Measurements from ENCODE around the gene MRNIP.

Gene MRNIP

DNA sequence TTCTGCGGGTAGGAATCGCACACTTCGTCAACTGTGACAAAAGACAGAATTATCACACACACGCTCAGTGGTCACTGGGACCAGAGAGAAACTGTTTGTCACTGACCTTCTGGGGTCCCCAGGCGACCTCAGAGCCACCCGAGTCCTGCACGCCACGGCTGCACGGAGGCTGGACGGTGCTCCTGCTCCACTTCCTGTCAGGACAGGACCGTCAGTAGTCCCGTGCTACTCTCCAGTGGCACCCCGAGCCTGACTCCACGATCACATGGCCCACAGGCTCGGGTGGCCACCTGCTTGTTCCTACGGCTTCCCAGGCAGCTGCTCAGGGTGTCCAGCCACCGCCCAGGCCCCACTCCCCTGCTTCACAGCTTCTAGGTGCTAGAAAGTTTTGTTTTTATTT is 17.9 kb downstream of the MRNIP start:
- Histone ChIP-seq H3K9me2 (replicated peaks; ENCODE audit: control insufficient read depth, low read length) (no peaks in the 10 kb centered on the region), H3K4me2 (ENCODE audit: low read length) (no peak overlapping the region), H3K36me3 (ENCODE audit: control insufficient read depth, low read length) (peaks cover 39% of the 10 kb centered on the region), H3K4me3 (ENCODE audit: low read length) (no peak overlapping the region), H3K79me2 (ENCODE audit: control insufficient read depth, low read length) (no peaks in the 10 kb centered on the region), H3F3A (ENCODE audit: control insufficient read depth, insufficient read depth) (no peaks in the 10 kb centered on the region), H3K4me1 (ENCODE audit: control insufficient read depth, low read length) (no peaks in the 10 kb centered on the region), H3K9me3 (ENCODE audit: control insufficient read depth, insufficient read depth, low read length) (no peaks in the 10 kb centered on the region), H4K20me1 (ENCODE audit: control insufficient read depth, insufficient read depth, low read depth, low read length) (no peaks in the 10 kb centered on the region), H3K27ac (ENCODE audit: low read depth, low read length) (no peak overlapping the region), H3K27me3 (ENCODE audit: control insufficient read depth, low read length) (no peaks in the 10 kb centered on the region)
- no peak for TF ChIP-seq EZH2phosphoT487 (IDR thresholded peaks at IDR 0.05; ENCODE audit: borderline replicate concordance, low read length)
- TF ChIP-seq, protein P1, sequence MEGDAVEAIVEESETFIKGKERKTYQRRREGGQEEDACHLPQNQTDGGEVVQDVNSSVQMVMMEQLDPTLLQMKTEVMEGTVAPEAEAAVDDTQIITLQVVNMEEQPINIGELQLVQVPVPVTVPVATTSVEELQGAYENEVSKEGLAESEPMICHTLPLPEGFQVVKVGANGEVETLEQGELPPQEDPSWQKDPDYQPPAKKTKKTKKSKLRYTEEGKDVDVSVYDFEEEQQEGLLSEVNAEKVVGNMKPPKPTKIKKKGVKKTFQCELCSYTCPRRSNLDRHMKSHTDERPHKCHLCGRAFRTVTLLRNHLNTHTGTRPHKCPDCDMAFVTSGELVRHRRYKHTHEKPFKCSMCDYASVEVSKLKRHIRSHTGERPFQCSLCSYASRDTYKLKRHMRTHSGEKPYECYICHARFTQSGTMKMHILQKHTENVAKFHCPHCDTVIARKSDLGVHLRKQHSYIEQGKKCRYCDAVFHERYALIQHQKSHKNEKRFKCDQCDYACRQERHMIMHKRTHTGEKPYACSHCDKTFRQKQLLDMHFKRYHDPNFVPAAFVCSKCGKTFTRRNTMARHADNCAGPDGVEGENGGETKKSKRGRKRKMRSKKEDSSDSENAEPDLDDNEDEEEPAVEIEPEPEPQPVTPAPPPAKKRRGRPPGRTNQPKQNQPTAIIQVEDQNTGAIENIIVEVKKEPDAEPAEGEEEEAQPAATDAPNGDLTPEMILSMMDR (IDR thresholded peaks at IDR 0.05; ENCODE audit: low read depth, low read length, poor library complexity, severe bottlenecking): no peak

DNA sequence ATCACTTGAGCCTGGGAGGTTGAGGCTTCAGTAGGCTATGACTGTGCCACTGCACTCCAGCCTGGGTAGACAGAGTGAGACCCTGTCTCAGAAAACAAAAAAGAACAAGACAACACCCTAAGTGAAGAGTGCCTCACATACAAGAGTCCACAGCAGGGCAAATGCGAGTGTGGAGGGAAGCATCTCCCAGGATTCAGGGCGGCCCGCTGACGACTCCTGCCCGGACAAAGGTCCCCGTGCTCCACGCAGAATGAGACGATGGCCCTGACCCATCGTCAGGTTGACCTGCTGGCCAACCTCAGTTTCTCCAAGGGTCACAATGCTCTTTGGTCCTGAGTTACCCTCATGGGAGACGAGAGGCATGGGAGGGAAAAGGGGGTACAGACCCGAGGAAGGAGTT is 18.3 kb downstream of the MRNIP start:
- Histone ChIP-seq H3K27ac (ENCODE audit: low read depth, low read length) (no peak overlapping the region), H3K79me2 (ENCODE audit: control insufficient read depth, low read length) (no peaks in the 10 kb centered on the region), H3F3A (ENCODE audit: control insufficient read depth, insufficient read depth) (no peaks in the 10 kb centered on the region), H3K4me1 (ENCODE audit: control insufficient read depth, low read length) (no peaks in the 10 kb centered on the region), H3K4me2 (ENCODE audit: low read length) (no peak overlapping the region), H3K4me3 (ENCODE audit: low read length) (no peak overlapping the region), H4K20me1 (ENCODE audit: control insufficient read depth, insufficient read depth, low read depth, low read length) (no peaks in the 10 kb centered on the region), H3K9me3 (ENCODE audit: control insufficient read depth, insufficient read depth, low read length) (no peaks in the 10 kb centered on the region), H3K36me3 (ENCODE audit: control insufficient read depth, low read length) (peaks cover 35% of the 10 kb centered on the region), H3K9me2 (replicated peaks; ENCODE audit: control insufficient read depth, low read length) (no peaks in the 10 kb centered on the region), H3K27me3 (ENCODE audit: control insufficient read depth, low read length) (no peaks in the 10 kb centered on the region)
- TF ChIP-seq, protein P1 (IDR thresholded peaks at IDR 0.05; ENCODE audit: low read depth, low read length, poor library complexity, severe bottlenecking): no peak
- TF ChIP-seq EZH2phosphoT487 (IDR thresholded peaks at IDR 0.05; ENCODE audit: borderline replicate concordance, low read length): no peak

DNA sequence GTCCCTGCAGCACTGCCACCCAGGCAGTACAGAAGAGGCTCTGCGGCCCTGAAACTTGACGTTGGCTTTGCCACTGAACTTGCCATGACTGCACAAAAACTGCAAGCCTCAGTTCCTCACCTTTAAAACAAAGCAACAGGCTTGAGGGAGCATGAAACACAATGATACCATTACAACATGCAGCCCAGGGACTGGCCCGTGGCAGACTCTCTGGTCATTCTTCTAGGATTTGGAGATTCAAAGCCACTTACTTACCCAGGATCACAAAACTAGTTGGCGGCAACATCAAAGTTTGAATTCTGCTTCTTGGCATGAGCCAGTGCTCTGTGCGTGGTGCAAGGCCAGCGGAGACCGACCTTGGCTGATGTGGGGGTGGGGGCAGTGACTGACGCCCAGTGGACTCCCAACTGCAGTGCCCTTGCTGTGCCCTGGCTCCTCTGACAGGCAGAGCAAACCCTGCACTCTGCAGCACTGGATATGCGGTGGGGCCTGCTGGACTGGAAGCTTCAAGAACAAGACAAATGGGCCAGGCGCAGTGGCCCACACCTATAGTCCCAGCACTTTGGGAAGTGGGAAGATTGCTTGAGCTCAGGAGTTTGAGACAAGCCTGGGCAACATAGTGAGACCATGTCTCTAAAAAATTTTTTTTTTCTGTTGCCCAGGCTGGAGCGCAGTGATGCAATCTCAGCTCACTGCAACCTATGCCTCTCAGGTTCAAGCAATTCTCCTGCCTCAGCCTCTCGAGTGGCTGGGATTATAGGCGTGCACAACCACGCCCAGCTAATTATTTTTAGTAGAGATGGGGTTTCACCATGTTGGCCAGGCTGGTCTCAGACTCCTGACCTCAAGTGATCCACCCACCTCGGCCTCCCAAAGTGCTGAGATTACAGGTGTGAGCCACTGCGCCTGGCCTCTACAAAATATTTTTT is 19.0 kb downstream of the MRNIP start:
- Histone ChIP-seq H3K9me2 (replicated peaks; ENCODE audit: control insufficient read depth, low read length) (no peaks in the 10 kb centered on the region), H3K27me3 (ENCODE audit: control insufficient read depth, low read length) (no peaks in the 10 kb centered on the region), H3K36me3 (ENCODE audit: control insufficient read depth, low read length) (peaks cover 35% of the 10 kb centered on the region), H3F3A (ENCODE audit: control insufficient read depth, insufficient read depth) (no peaks in the 10 kb centered on the region), H4K20me1 (ENCODE audit: control insufficient read depth, insufficient read depth, low read depth, low read length) (no peaks in the 10 kb centered on the region), H3K4me3 (ENCODE audit: low read length) (no peak overlapping the region), H3K4me2 (ENCODE audit: low read length) (no peak overlapping the region), H3K9me3 (ENCODE audit: control insufficient read depth, insufficient read depth, low read length) (no peaks in the 10 kb centered on the region), H3K4me1 (ENCODE audit: control insufficient read depth, low read length) (no peaks in the 10 kb centered on the region), H3K79me2 (ENCODE audit: control insufficient read depth, low read length) (no peaks in the 10 kb centered on the region), H3K27ac (ENCODE audit: low read depth, low read length) (no peak overlapping the region)
- TF ChIP-seq, protein P1 (IDR thresholded peaks at IDR 0.05; ENCODE audit: low read depth, low read length, poor library complexity, severe bottlenecking): no peak
- TF ChIP-seq EZH2phosphoT487 (IDR thresholded peaks at IDR 0.05; ENCODE audit: borderline replicate concordance, low read length): no peak
